ENCODE data around the gene HINT2. TPM values are rescaled to one million over a fixed set of nuclear protein-coding genes. Genes with fewer than 3 reads are reported as not detected.

The HINT2 gene
- total and polyA plus RNA-seq, 2 donors (not counting 1 experiment from before 2014, with no cell fraction given) = 31.9 to 33.6 TPM

- ChIA-PET CTCF (interaction anchor here (1.4 to 7.4 kb wide), 4 partner anchors 9 to 46 kb away, joined by 4 to 54 read pairs (median 6); partner anchors contain the start of genes FAM221B and TMEM8B), POLR2A (no interaction called here)
- ATAC-seq (ENCODE audit: low read depth) (no peak), DNase-seq (no peak)
- Histone ChIP-seq H3K27me3 (replicated peaks in 1 of 4; ENCODE audit: control extremely low read depth in 1 of 4, control insufficient read depth in 3 of 4, insufficient read depth in 4 of 4, low read length in 3 of 4) (no peaks in the 10 kb centered on the region), H3K4me1 (ENCODE audit: control insufficient read depth in 2 of 2, insufficient read depth in 2 of 2, low read length in 2 of 2) (peaks cover 32 to 41% of the 10 kb centered on the region in 2 donors), H3K27ac (ENCODE audit: low read length in 2 of 2) (no peak overlapping the region), H3K36me3 (replicated peaks in 1 of 2; ENCODE audit: control extremely low read depth in 1 of 2, control insufficient read depth in 1 of 2, extremely low read depth in 1 of 2, insufficient read depth in 2 of 2, low read length in 1 of 2) (no peaks in the 10 kb centered on the region), H3K4me2 (replicated peaks; ENCODE audit: low read depth, low read length, poor library complexity, severe bottlenecking) (no peak overlapping the region), H3K9me3 (ENCODE audit: control extremely low read depth in 1 of 3, control insufficient read depth in 2 of 3, insufficient read depth in 1 of 3, low read length in 2 of 3) (no peaks in the 10 kb centered on the region), H3K9ac (ENCODE audit: low read length) (no peak overlapping the region), H3K4me3 (ENCODE audit: control extremely low read depth in 1 of 5, extremely low read depth in 1 of 5, insufficient read depth in 1 of 5, low read depth in 2 of 5, low read length in 4 of 5) (no peak overlapping the region), H3K79me2 (ENCODE audit: control insufficient read depth, insufficient read depth, low read length) (peaks cover 3% of the 10 kb centered on the region), H4K20me1 (ENCODE audit: control insufficient read depth, insufficient read depth, low read length, poor library complexity, severe bottlenecking) (no peaks in the 10 kb centered on the region), H2AFZ (ENCODE audit: insufficient read depth, low read depth, low read length, poor library complexity, severe bottlenecking) (no peak overlapping the region)
- Mint-ChIP-seq H3K27ac (no peak overlapping the region), H3K4me3 (no peak overlapping the region), H3K4me1 (peaks cover 47% of the 10 kb centered on the region), H3K9me3 (ENCODE audit: insufficient read depth) (no peaks in the 10 kb centered on the region), H3K27me3 (no peaks in the 10 kb centered on the region)
- intact Hi-C loops (cut with micrococcal nuclease) = no loop called here
- WGBS (ENCODE audit: insufficient coverage) = 100% methylated on average over 5 of the region's 5 CpGs
- TF ChIP-seq EZH2 (IDR thresholded peaks at IDR 0.05; ENCODE audit: borderline replicate concordance, insufficient read depth, low read depth, low read length, poor library complexity, severe bottlenecking) (no peak), CTCF (IDR thresholded peaks at IDR 0.05) (no peak)
These were observed 21.8 kb upstream of the HINT2 start for GRCh38 chr9:35836595-35836994.

- Mint-ChIP-seq H3K4me1 (peaks cover 47% of the 10 kb centered on the region), H3K27me3 (no peaks in the 10 kb centered on the region), H3K27ac (no peak overlapping the region), H3K9me3 (ENCODE audit: insufficient read depth) (no peaks in the 10 kb centered on the region), H3K4me3 (no peak overlapping the region)
- POLR2A ChIA-PET = no interaction called here
- ATAC-seq (ENCODE audit: low read depth) = no peak
- H3K79me2 ChIP-seq (ENCODE audit: control insufficient read depth, insufficient read depth, low read length) = peaks cover 3% of the 10 kb centered on the region
- no peaks in the 10 kb centered on the region for H3K36me3 ChIP-seq (replicated peaks in 1 of 2; ENCODE audit: control extremely low read depth in 1 of 2, control insufficient read depth in 1 of 2, extremely low read depth in 1 of 2, insufficient read depth in 2 of 2, low read length in 1 of 2)
- TF ChIP-seq CTCF (IDR thresholded peaks at IDR 0.05) = no peak
- no peak for TF ChIP-seq EZH2 (IDR thresholded peaks at IDR 0.05; ENCODE audit: borderline replicate concordance, insufficient read depth, low read depth, low read length, poor library complexity, severe bottlenecking)
- DNase-seq = no peak
- H2AFZ ChIP-seq (ENCODE audit: insufficient read depth, low read depth, low read length, poor library complexity, severe bottlenecking) = no peak overlapping the region
- CTCF ChIA-PET = interaction anchor here (1.4 to 7.4 kb wide), 4 partner anchors 9 to 46 kb away, joined by 4 to 54 read pairs (median 6); partner anchors contain the start of genes FAM221B and TMEM8B
- no peaks in the 10 kb centered on the region for H3K9me3 ChIP-seq (ENCODE audit: control extremely low read depth in 1 of 3, control insufficient read depth in 2 of 3, insufficient read depth in 1 of 3, low read length in 2 of 3)
- H3K9ac ChIP-seq (ENCODE audit: low read length) = no peak overlapping the region
- 79% methylated on average over 2 of the region's 2 CpGs for WGBS (ENCODE audit: insufficient coverage)
- H4K20me1 ChIP-seq (ENCODE audit: control insufficient read depth, insufficient read depth, low read length, poor library complexity, severe bottlenecking) = no peaks in the 10 kb centered on the region
- H3K27ac ChIP-seq (ENCODE audit: low read length in 2 of 2) = no peak overlapping the region
- intact Hi-C loops (cut with micrococcal nuclease) = no loop called here
- H3K27me3 ChIP-seq (replicated peaks in 1 of 4; ENCODE audit: control extremely low read depth in 1 of 4, control insufficient read depth in 3 of 4, insufficient read depth in 4 of 4, low read length in 3 of 4) = no peaks in the 10 kb centered on the region
- peaks cover 32 to 40% of the 10 kb centered on the region in 2 donors for H3K4me1 ChIP-seq (ENCODE audit: control insufficient read depth in 2 of 2, insufficient read depth in 2 of 2, low read length in 2 of 2)
- H3K4me2 ChIP-seq (replicated peaks; ENCODE audit: low read depth, low read length, poor library complexity, severe bottlenecking) = no peak overlapping the region
- H3K4me3 ChIP-seq (ENCODE audit: control extremely low read depth in 1 of 5, extremely low read depth in 1 of 5, insufficient read depth in 1 of 5, low read depth in 2 of 5, low read length in 4 of 5) = no peak overlapping the region
These were observed 20.9 kb upstream of the HINT2 start for GRCh38 chr9:35835766-35836165.

Data from B cell (primary cell).